ENCODE data around the gene SYT1.

DNA sequence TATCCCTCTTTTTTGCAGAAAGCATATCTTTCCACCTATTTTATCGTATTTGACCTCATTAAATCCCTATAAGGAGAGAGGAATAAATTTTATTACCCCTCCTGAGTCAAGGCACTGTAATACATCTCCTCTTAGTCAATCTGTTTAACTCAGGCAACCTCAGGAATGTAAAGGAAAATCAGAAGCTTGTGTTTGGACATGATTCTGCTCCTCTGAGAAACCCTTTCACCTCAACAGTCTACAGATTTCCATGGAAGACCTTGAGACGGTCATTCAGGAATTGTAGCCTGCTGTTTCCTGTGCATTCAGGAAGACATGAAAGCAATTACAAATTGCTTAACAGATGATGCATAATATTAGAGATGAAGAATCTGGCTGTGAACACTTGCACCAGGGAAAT is 465.4 kb downstream of the SYT1 start:
- TF ChIP-seq, protein P1, sequence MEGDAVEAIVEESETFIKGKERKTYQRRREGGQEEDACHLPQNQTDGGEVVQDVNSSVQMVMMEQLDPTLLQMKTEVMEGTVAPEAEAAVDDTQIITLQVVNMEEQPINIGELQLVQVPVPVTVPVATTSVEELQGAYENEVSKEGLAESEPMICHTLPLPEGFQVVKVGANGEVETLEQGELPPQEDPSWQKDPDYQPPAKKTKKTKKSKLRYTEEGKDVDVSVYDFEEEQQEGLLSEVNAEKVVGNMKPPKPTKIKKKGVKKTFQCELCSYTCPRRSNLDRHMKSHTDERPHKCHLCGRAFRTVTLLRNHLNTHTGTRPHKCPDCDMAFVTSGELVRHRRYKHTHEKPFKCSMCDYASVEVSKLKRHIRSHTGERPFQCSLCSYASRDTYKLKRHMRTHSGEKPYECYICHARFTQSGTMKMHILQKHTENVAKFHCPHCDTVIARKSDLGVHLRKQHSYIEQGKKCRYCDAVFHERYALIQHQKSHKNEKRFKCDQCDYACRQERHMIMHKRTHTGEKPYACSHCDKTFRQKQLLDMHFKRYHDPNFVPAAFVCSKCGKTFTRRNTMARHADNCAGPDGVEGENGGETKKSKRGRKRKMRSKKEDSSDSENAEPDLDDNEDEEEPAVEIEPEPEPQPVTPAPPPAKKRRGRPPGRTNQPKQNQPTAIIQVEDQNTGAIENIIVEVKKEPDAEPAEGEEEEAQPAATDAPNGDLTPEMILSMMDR (conservative IDR thresholded peaks at IDR 0.05; ENCODE audit: low read depth in 2 of 2): no peak
- TF ChIP-seq EZH2 (IDR thresholded peaks at IDR 0.05; ENCODE audit: low read depth, unreplicated experiment): no peak
- TF ChIP-seq, protein P2, sequence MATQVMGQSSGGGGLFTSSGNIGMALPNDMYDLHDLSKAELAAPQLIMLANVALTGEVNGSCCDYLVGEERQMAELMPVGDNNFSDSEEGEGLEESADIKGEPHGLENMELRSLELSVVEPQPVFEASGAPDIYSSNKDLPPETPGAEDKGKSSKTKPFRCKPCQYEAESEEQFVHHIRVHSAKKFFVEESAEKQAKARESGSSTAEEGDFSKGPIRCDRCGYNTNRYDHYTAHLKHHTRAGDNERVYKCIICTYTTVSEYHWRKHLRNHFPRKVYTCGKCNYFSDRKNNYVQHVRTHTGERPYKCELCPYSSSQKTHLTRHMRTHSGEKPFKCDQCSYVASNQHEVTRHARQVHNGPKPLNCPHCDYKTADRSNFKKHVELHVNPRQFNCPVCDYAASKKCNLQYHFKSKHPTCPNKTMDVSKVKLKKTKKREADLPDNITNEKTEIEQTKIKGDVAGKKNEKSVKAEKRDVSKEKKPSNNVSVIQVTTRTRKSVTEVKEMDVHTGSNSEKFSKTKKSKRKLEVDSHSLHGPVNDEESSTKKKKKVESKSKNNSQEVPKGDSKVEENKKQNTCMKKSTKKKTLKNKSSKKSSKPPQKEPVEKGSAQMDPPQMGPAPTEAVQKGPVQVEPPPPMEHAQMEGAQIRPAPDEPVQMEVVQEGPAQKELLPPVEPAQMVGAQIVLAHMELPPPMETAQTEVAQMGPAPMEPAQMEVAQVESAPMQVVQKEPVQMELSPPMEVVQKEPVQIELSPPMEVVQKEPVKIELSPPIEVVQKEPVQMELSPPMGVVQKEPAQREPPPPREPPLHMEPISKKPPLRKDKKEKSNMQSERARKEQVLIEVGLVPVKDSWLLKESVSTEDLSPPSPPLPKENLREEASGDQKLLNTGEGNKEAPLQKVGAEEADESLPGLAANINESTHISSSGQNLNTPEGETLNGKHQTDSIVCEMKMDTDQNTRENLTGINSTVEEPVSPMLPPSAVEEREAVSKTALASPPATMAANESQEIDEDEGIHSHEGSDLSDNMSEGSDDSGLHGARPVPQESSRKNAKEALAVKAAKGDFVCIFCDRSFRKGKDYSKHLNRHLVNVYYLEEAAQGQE (IDR thresholded peaks at IDR 0.05; ENCODE audit: unreplicated experiment): no peak
